Neural crest cell (in vitro differentiated cells): ENCODE data around the gene EIF4G3. TPM values are rescaled to one million over a fixed set of nuclear protein-coding genes. Genes with fewer than 3 reads are reported as not detected.

Experiments
- DNase-seq: peaks from one replicate; pipeline ENCODE4 v3.0.0; 2021; ENCODE audit warnings: low read depth, mixed read lengths, low spot score
- H3K27ac Mint-ChIP-seq: one replicate; pipeline ENCODE4 v1.8.0; 2021; ENCODE audit warnings: mild to moderate bottlenecking, mixed read lengths; ENCODE audit not compliant: unreplicated experiment
- H3K27me3 Mint-ChIP-seq: 2 replicates; pipeline ENCODE4 v1.8.0; 2021; ENCODE audit warnings: low read depth, mild to moderate bottlenecking, mixed read lengths
- H3K36me3 Mint-ChIP-seq: 2 replicates; pipeline ENCODE4 v1.8.0; 2021; ENCODE audit warnings: low read depth, mild to moderate bottlenecking, mixed read lengths
- H3K4me1 Mint-ChIP-seq: 2 replicates; pipeline ENCODE4 v1.8.0; 2021; ENCODE audit warnings: mixed read lengths
- H3K4me3 Mint-ChIP-seq: one replicate; pipeline ENCODE4 v1.8.0; 2021; ENCODE audit warnings: mild to moderate bottlenecking, mixed read lengths
- H3K9me3 Mint-ChIP-seq: 2 replicates; pipeline ENCODE4 v1.8.0; 2021; ENCODE audit warnings: mixed read lengths
- total RNA-seq: library from RNA; stranded (reverse); gene quantifications from 2 replicates; pipeline ENCODE4 v1.2.1, GENCODE V29; 2021
- TF ChIP-seq, protein P1 (sequence below): fragments of 200-600 bp; sonication (generic); conservative IDR thresholded peaks from 2 replicates; pipeline ENCODE4 v1.5.0; 2021; ENCODE audit warnings: antibody characterized with exemption, mild to moderate bottlenecking

Gene EIF4G3
- total RNA-seq, 1 donor from 2014 or later = 97.5 TPM

GRCh38 chr1:20980051-20980450 is 196.6 kb downstream of the EIF4G3 start:
- DNase-seq = no peak
- no peaks in the 10 kb centered on the region for H3K9me3 Mint-ChIP-seq
- TF ChIP-seq, protein P1, sequence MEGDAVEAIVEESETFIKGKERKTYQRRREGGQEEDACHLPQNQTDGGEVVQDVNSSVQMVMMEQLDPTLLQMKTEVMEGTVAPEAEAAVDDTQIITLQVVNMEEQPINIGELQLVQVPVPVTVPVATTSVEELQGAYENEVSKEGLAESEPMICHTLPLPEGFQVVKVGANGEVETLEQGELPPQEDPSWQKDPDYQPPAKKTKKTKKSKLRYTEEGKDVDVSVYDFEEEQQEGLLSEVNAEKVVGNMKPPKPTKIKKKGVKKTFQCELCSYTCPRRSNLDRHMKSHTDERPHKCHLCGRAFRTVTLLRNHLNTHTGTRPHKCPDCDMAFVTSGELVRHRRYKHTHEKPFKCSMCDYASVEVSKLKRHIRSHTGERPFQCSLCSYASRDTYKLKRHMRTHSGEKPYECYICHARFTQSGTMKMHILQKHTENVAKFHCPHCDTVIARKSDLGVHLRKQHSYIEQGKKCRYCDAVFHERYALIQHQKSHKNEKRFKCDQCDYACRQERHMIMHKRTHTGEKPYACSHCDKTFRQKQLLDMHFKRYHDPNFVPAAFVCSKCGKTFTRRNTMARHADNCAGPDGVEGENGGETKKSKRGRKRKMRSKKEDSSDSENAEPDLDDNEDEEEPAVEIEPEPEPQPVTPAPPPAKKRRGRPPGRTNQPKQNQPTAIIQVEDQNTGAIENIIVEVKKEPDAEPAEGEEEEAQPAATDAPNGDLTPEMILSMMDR = no peak
- H3K27ac Mint-ChIP-seq = no peak overlapping the region
- no peaks in the 10 kb centered on the region for H3K4me1 Mint-ChIP-seq
- H3K4me3 Mint-ChIP-seq = no peak overlapping the region
- H3K27me3 Mint-ChIP-seq = no peaks in the 10 kb centered on the region
- no peaks in the 10 kb centered on the region for H3K36me3 Mint-ChIP-seq

DNA sequence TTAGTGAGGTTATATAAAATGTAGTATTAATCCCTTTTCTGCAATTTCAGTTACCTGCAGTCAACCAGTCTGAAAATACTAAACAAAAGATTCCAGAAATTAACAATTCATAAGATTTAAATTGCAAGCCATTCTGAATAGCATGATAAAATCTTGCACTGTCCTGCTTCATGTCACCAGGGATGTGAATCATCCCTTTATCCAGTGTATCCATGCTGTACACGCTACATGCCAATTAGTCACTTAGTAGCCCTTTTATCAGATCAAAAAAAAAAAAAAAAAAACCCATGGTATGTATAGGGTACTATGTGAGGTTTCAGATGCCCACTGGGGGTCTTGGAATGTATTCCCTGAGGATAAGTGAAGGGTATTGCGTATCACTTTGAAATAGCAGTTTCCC is 198.3 kb downstream of the EIF4G3 start:
- Mint-ChIP-seq H3K4me1 (no peaks in the 10 kb centered on the region), H3K4me3 (no peak overlapping the region), H3K27me3 (no peaks in the 10 kb centered on the region), H3K27ac (no peak overlapping the region), H3K36me3 (no peaks in the 10 kb centered on the region), H3K9me3 (no peaks in the 10 kb centered on the region)
- no peak for DNase-seq
- TF ChIP-seq, protein P1 = no peak

GRCh38 chr1:20975668-20976067 is 201.0 kb downstream of the EIF4G3 start:
- TF ChIP-seq, protein P1 = no peak
- H3K36me3 Mint-ChIP-seq = peaks cover 2% of the 10 kb centered on the region
- DNase-seq = no peak
- no peaks in the 10 kb centered on the region for H3K9me3 Mint-ChIP-seq
- H3K27me3 Mint-ChIP-seq = no peaks in the 10 kb centered on the region
- H3K4me3 Mint-ChIP-seq = no peak overlapping the region
- H3K27ac Mint-ChIP-seq = no peak overlapping the region
- no peaks in the 10 kb centered on the region for H3K4me1 Mint-ChIP-seq

- no peak overlapping the region for H3K4me3 Mint-ChIP-seq
- no peaks in the 10 kb centered on the region for H3K9me3 Mint-ChIP-seq
- TF ChIP-seq, protein P1 = no peak
- DNase-seq = no peak
- H3K4me1 Mint-ChIP-seq = no peaks in the 10 kb centered on the region
- H3K27ac Mint-ChIP-seq = no peak overlapping the region
- H3K27me3 Mint-ChIP-seq = no peaks in the 10 kb centered on the region
- peaks cover 2% of the 10 kb centered on the region for H3K36me3 Mint-ChIP-seq
Observed at GRCh38 chr1:20974951-20975350, 201.7 kb downstream of the EIF4G3 start.

DNA sequence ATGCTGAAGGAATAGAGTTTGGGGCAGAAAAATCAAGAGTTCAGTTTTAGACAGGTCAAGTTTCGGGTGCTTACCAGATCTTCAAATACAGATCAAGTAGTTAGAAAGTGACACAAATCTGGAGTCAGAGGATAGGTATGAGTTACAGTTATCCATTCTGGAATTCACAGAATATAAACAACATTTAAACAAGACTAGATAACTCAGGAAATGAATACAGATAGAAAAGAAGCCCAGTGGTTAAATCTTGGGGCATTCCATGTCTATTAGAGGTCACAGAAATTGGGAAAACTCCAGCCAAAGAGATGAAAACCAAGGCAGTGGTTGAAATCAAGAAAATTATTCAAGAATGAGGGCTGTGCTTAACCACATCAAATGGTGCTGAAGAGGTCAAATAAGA is 202.6 kb downstream of the EIF4G3 start:
- H3K27me3 Mint-ChIP-seq = no peaks in the 10 kb centered on the region
- H3K27ac Mint-ChIP-seq = no peak overlapping the region
- no peak overlapping the region for H3K4me3 Mint-ChIP-seq
- DNase-seq = no peak
- TF ChIP-seq, protein P1 = no peak
- H3K36me3 Mint-ChIP-seq = peaks cover 2% of the 10 kb centered on the region
- no peaks in the 10 kb centered on the region for H3K4me1 Mint-ChIP-seq
- H3K9me3 Mint-ChIP-seq = no peaks in the 10 kb centered on the region

GRCh38 chr1:20972855-20973254 is 203.8 kb downstream of the EIF4G3 start:
- DNase-seq = no peak
- Mint-ChIP-seq H3K27ac (no peak overlapping the region), H3K36me3 (peaks cover 2% of the 10 kb centered on the region), H3K4me3 (no peak overlapping the region), H3K27me3 (no peaks in the 10 kb centered on the region), H3K9me3 (no peaks in the 10 kb centered on the region), H3K4me1 (no peaks in the 10 kb centered on the region)
- TF ChIP-seq, protein P1 = no peak
